ENCODE results near the gene CCDC183. TPM values are rescaled to one million over a fixed set of nuclear protein-coding genes. Genes with fewer than 3 reads are reported as not detected.

Gene CCDC183
- total and polyA plus RNA-seq, 9 donors = 0.47 to 11.8 (median 5.7) TPM

- TF ChIP-seq POLR2A (IDR thresholded peaks at IDR 0.05) (no peak), EP300 (IDR thresholded peaks at IDR 0.05) (no peak), CTCF (IDR thresholded peaks at IDR 0.05) (no peak)
- H3K36me3 ChIP-seq = no peaks in the 10 kb centered on the region
- no peaks in the 10 kb centered on the region for H3K9me3 ChIP-seq
- H3K27me3 ChIP-seq = no peaks in the 10 kb centered on the region
- peak in 4 of 5 donors; percentile 19 to 36 (median 28) for DNase-seq
- WGBS, 3 donors = 46 to 69% (median 65%) methylated on average over 9 to 15 of the region's 15 CpGs
- H3K27ac ChIP-seq = no peak overlapping the region
- intact Hi-C loops (cut with DNase I) = no loop called here
- peaks cover 3% of the 10 kb centered on the region for H3K4me1 ChIP-seq (ENCODE audit: insufficient read depth)
- no peak overlapping the region for H3K4me3 ChIP-seq
Observed at GRCh38 chr9:136856079-136856476, 59.9 kb downstream of the CCDC183 start.

GRCh38 chr9:136856541-136857141, 60.5 kb downstream of the CCDC183 start:
- no peaks in the 10 kb centered on the region for H3K36me3 ChIP-seq
- no peak for TF ChIP-seq POLR2A (IDR thresholded peaks at IDR 0.05)
- no peak for TF ChIP-seq CTCF (IDR thresholded peaks at IDR 0.05)
- no peak for TF ChIP-seq EP300 (IDR thresholded peaks at IDR 0.05)
- H3K27me3 ChIP-seq = no peaks in the 10 kb centered on the region
- no peak overlapping the region for H3K4me3 ChIP-seq
- H3K9me3 ChIP-seq = no peaks in the 10 kb centered on the region
- no peak overlapping the region for H3K27ac ChIP-seq
- peaks cover 3% of the 10 kb centered on the region for H3K4me1 ChIP-seq (ENCODE audit: insufficient read depth)
- 69 to 78% (median 73%) methylated on average over 13 to 14 of the region's 14 CpGs for WGBS, 3 donors
- intact Hi-C loops (cut with DNase I) = no loop called here
- DNase-seq = peak in 3 of 5 donors; percentile 16 to 35 (median 25)

- Histone ChIP-seq H3K36me3 (no peaks in the 10 kb centered on the region), H3K9me3 (no peaks in the 10 kb centered on the region), H3K4me3 (no peak overlapping the region), H3K27ac (no peak overlapping the region), H3K27me3 (no peaks in the 10 kb centered on the region), H3K4me1 (ENCODE audit: insufficient read depth) (peaks cover 3% of the 10 kb centered on the region)
- 70 to 79% (median 71%) methylated on average over 14 to 19 of the region's 19 CpGs for WGBS, 3 donors
- TF ChIP-seq EP300 (IDR thresholded peaks at IDR 0.05) = no peak
- TF ChIP-seq POLR2A (IDR thresholded peaks at IDR 0.05) = no peak
- no peak for TF ChIP-seq CTCF (IDR thresholded peaks at IDR 0.05)
- intact Hi-C loops (cut with DNase I) = no loop called here
- DNase-seq = peak in 3 of 5 donors; percentile 21 to 39 (median 23)
Observed at GRCh38 chr9:136857166-136857565, 61.0 kb downstream of the CCDC183 start.

Small RNAs within 50 kb of the gene (microRNA-seq; reads per million reads assigned to microRNA genes)
- gene MIR4292 (0 reads per million in 3 donors), gene MIR6722 (0 reads per million in 3 donors)

Small RNAs within 50 kb of the gene (small RNA-seq; reads per million reads assigned to genes)
- not detected for gene AL355987.2
- not detected for gene ATP6V1G1P3
- not detected for gene MIR4292
- not detected for gene MIR6722

Other genes with a start within 250 kb of the CCDC183 start
- 100 to 1,000 TPM in 1 of 7 donors, 10 to 100 TPM in 6; 27.1 to 113 (median 43.4) TPM for gene EGFL7, start 133.4 kb upstream of the CCDC183 start, total RNA-seq
- gene EGFL7, start 133.4 kb upstream of the CCDC183 start, polyA plus RNA-seq = 100 to 1,000 TPM in 1 of 2 donors, under 1 TPM in 1; 0.18 to 105 TPM
- 10 to 100 TPM; 14.4 to 40.9 (median 24.8) TPM for gene AGPAT2, start 108.9 kb upstream of the CCDC183 start, total RNA-seq
- gene AGPAT2, start 108.9 kb upstream of the CCDC183 start, polyA plus RNA-seq = 10 to 100 TPM in 1 of 2 donors, 1 to 10 TPM in 1; 6.1 to 23.9 TPM
- 10 to 100 TPM in 5 of 7 donors, 1 to 10 TPM in 2; 5.2 to 23.4 (median 13.1) TPM for gene DIPK1B, start 83.8 kb upstream of the CCDC183 start, total RNA-seq
- gene DIPK1B, start 83.8 kb upstream of the CCDC183 start, polyA plus RNA-seq = 10 to 100 TPM in 1 of 2 donors, 1 to 10 TPM in 1; 2.9 to 15.0 TPM
- gene LCN10, start 53.4 kb upstream of the CCDC183 start, total RNA-seq = 10 to 100 TPM in 2 of 7 donors, 1 to 10 TPM in 5; 1.4 to 45.4 (median 4.5) TPM
- gene LCN10, start 53.4 kb upstream of the CCDC183 start, polyA plus RNA-seq = 10 to 100 TPM in 1 of 2 donors, 1 to 10 TPM in 1; 2.4 to 15.2 TPM
- gene LCN6, start 47.8 kb upstream of the CCDC183 start, total RNA-seq = 10 to 100 TPM in 3 of 7 donors, 1 to 10 TPM in 4; 1.8 to 59.3 (median 8.3) TPM
- 10 to 100 TPM in 1 of 2 donors, 1 to 10 TPM in 1; 1.6 to 33.4 TPM for gene LCN6, start 47.8 kb upstream of the CCDC183 start, polyA plus RNA-seq
- 1 to 10 TPM in 1 of 7 donors, under 1 TPM in 1, not detected in 5; 0.23 to 3.0 TPM for gene LCN8, start 38.1 kb upstream of the CCDC183 start, total RNA-seq
- gene LCN8, start 38.1 kb upstream of the CCDC183 start, polyA plus RNA-seq = under 1 TPM in 1 of 2 donors, not detected in 1; 0.36 TPM
- not detected for gene LCN15, start 31.8 kb upstream of the CCDC183 start, total RNA-seq
- gene LCN15, start 31.8 kb upstream of the CCDC183 start, polyA plus RNA-seq = not detected
- gene TMEM141, start 5.0 kb upstream of the CCDC183 start, total RNA-seq = 100 to 1,000 TPM in 1 of 7 donors, 10 to 100 TPM in 6; 43.1 to 115 (median 64.8) TPM
- 10 to 100 TPM; 23.4 to 64.9 TPM for gene TMEM141, start 5.0 kb upstream of the CCDC183 start, polyA plus RNA-seq
- 10 to 100 TPM; 25.2 to 65.4 (median 56.2) TPM for gene RABL6, start 11.6 kb downstream of the CCDC183 start, total RNA-seq
- 10 to 100 TPM; 22.6 to 37.5 TPM for gene RABL6, start 11.6 kb downstream of the CCDC183 start, polyA plus RNA-seq
- 1 to 10 TPM in 5 of 7 donors, under 1 TPM in 2; 0.48 to 2.4 (median 1.4) TPM for gene AJM1, start 46.1 kb downstream of the CCDC183 start, total RNA-seq
- under 1 TPM in 1 of 2 donors, not detected in 1; 0.93 TPM for gene AJM1, start 46.1 kb downstream of the CCDC183 start, polyA plus RNA-seq
- 100 to 1,000 TPM in 2 of 7 donors, 10 to 100 TPM in 5; 39.2 to 132 (median 86.9) TPM for gene PHPT1, start 53.1 kb downstream of the CCDC183 start, total RNA-seq
- 10 to 100 TPM; 18.1 to 57.6 TPM for gene PHPT1, start 53.1 kb downstream of the CCDC183 start, polyA plus RNA-seq
- 10 to 100 TPM in 1 of 7 donors, 1 to 10 TPM in 6; 2.1 to 31.4 (median 2.5) TPM for gene MAMDC4, start 56.0 kb downstream of the CCDC183 start, total RNA-seq
- 1 to 10 TPM in 1 of 2 donors, under 1 TPM in 1; 0.15 to 2.6 TPM for gene MAMDC4, start 56.0 kb downstream of the CCDC183 start, polyA plus RNA-seq
- gene EDF1, start 70.0 kb downstream of the CCDC183 start, total RNA-seq = 100 to 1,000 TPM; 306 to 391 (median 336) TPM
- 100 to 1,000 TPM; 154 to 444 TPM for gene EDF1, start 70.0 kb downstream of the CCDC183 start, polyA plus RNA-seq
- gene TRAF2, start 90.2 kb downstream of the CCDC183 start, total RNA-seq = 10 to 100 TPM in 4 of 7 donors, 1 to 10 TPM in 3; 5.6 to 11.9 (median 10.3) TPM
- 1 to 10 TPM in 1 of 2 donors, under 1 TPM in 1; 0.83 to 7.6 TPM for gene TRAF2, start 90.2 kb downstream of the CCDC183 start, polyA plus RNA-seq
- gene FBXW5, start 148.4 kb downstream of the CCDC183 start, total RNA-seq = 10 to 100 TPM; 49.4 to 75.5 (median 60.5) TPM
- gene FBXW5, start 148.4 kb downstream of the CCDC183 start, polyA plus RNA-seq = 10 to 100 TPM in 1 of 2 donors, 1 to 10 TPM in 1; 2.2 to 64.1 TPM
- gene C8G, start 148.9 kb downstream of the CCDC183 start, total RNA-seq = under 1 TPM in 1 of 7 donors, not detected in 6; 1.00 TPM
- gene C8G, start 148.9 kb downstream of the CCDC183 start, polyA plus RNA-seq = under 1 TPM in 1 of 2 donors, not detected in 1; 0.38 TPM
- gene LCN12, start 155.9 kb downstream of the CCDC183 start, total RNA-seq = 10 to 100 TPM in 5 of 7 donors, 1 to 10 TPM in 2; 1.3 to 40.9 (median 19.2) TPM
- 1 to 10 TPM; 1.1 to 6.1 TPM for gene LCN12, start 155.9 kb downstream of the CCDC183 start, polyA plus RNA-seq
- gene PTGDS, start 181.2 kb downstream of the CCDC183 start, total RNA-seq = 100 to 1,000 TPM in 2 of 7 donors, 10 to 100 TPM in 4, 1 to 10 TPM in 1; 5.8 to 191 (median 59.8) TPM
- gene PTGDS, start 181.2 kb downstream of the CCDC183 start, polyA plus RNA-seq = 10 to 100 TPM; 13.6 to 43.1 TPM
- gene LCNL1, start 186.7 kb downstream of the CCDC183 start, total RNA-seq = 1 to 10 TPM in 2 of 7 donors, under 1 TPM in 4, not detected in 1; 0.25 to 1.6 (median 0.61) TPM
- under 1 TPM; 0.17 to 0.19 TPM for gene LCNL1, start 186.7 kb downstream of the CCDC183 start, polyA plus RNA-seq
- gene PAXX, start 196.1 kb downstream of the CCDC183 start, total RNA-seq = 10 to 100 TPM; 23.6 to 48.9 (median 37.5) TPM
- gene PAXX, start 196.1 kb downstream of the CCDC183 start, polyA plus RNA-seq = 10 to 100 TPM in 1 of 2 donors, 1 to 10 TPM in 1; 1.1 to 47.8 TPM
- gene CLIC3, start 200.2 kb downstream of the CCDC183 start, total RNA-seq = 1 to 10 TPM in 3 of 7 donors, under 1 TPM in 2, not detected in 2; 0.57 to 6.5 (median 1.5) TPM
- gene CLIC3, start 200.2 kb downstream of the CCDC183 start, polyA plus RNA-seq = 1 to 10 TPM in 1 of 2 donors, not detected in 1; 1.1 TPM
- gene ABCA2, start 231.9 kb downstream of the CCDC183 start, total RNA-seq = 10 to 100 TPM in 5 of 7 donors, 1 to 10 TPM in 2; 5.8 to 26.9 (median 13.7) TPM
- gene ABCA2, start 231.9 kb downstream of the CCDC183 start, polyA plus RNA-seq = 10 to 100 TPM in 1 of 2 donors, 1 to 10 TPM in 1; 2.0 to 10.5 TPM
- gene FUT7, start 235.8 kb downstream of the CCDC183 start, total RNA-seq = under 1 TPM in 1 of 7 donors, not detected in 6; 0.08 TPM
- under 1 TPM in 1 of 2 donors, not detected in 1; 0.07 TPM for gene FUT7, start 235.8 kb downstream of the CCDC183 start, polyA plus RNA-seq
- 100 to 1,000 TPM in 2 of 7 donors, 10 to 100 TPM in 5; 22.3 to 112 (median 49.9) TPM for gene NPDC1, start 249.8 kb downstream of the CCDC183 start, total RNA-seq
- 10 to 100 TPM in 1 of 2 donors, 1 to 10 TPM in 1; 2.1 to 67.9 TPM for gene NPDC1, start 249.8 kb downstream of the CCDC183 start, polyA plus RNA-seq